Esophagus muscularis mucosa (tissue), 4 donors: ENCODE results near the gene TSFM. TPM values are rescaled to one million over a fixed set of nuclear protein-coding genes. Genes with fewer than 3 reads are reported as not detected.

Experiments
- DNase-seq: peaks from one replicate; pipeline ENCODE4 v3.0.0-alpha.2; 2017; ENCODE audit errors: extremely low spot score
- H3K27ac ChIP-seq, 4 donors: fragments of 200-600 bp; sonication (generic); replicated peaks in 1 of 4; 1 replicate in 3 of 4; 2 replicates in 1 of 4; pipeline ENCODE4 v1.5.1; 2016 to 2019; ENCODE audit warnings: mild to moderate bottlenecking in 1 of 4
- H3K27me3 ChIP-seq, 4 donors: fragments of 200-600 bp; sonication (generic); one replicate each; pipeline versions ENCODE4 v1.5.1 to v1.6.0; 2016 to 2019
- H3K36me3 ChIP-seq, 4 donors: fragments of 200-600 bp; sonication (generic); one replicate each; pipeline ENCODE4 v1.5.1; 2016 to 2019
- H3K4me1 ChIP-seq, 4 donors: fragments of 200-600 bp; sonication (generic); one replicate each; pipeline ENCODE4 v1.5.1; 2016 to 2019
- H3K4me3 ChIP-seq, 4 donors: fragments of 200-600 bp; sonication (generic); 1 replicate in 2 of 4; 2 replicates in 2 of 4; pipeline ENCODE4 v1.5.1; 2016 to 2019; ENCODE audit warnings: mild to moderate bottlenecking in 4 of 4, moderate library complexity in 1 of 4
- H3K9me3 ChIP-seq, 4 donors: fragments of 200-600 bp; sonication (generic); 1 replicate in 3 of 4; 2 replicates in 1 of 4; pipeline ENCODE4 v1.5.1; 2016 to 2019
- EP300 ChIP-seq: sonication (generic); formaldehyde crosslinking; IDR thresholded peaks from one replicate; pipeline ENCODE4 v1.6.1; 2017; ENCODE audit warnings: antibody characterized with exemption
- POLR2A ChIP-seq: fragments of 450-650 bp; IDR thresholded peaks from one replicate; pipeline ENCODE4 v1.6.1; 2017; ENCODE audit warnings: antibody characterized with exemption, moderate library complexity, mild to moderate bottlenecking, low read depth
- POLR2AphosphoS5 ChIP-seq, 2 donors: sonication (generic); formaldehyde crosslinking; IDR thresholded peaks; one replicate each; pipeline ENCODE4 v1.6.1; 2017; ENCODE audit warnings: antibody characterized with exemption in 2 of 2
- WGBS: methylation state at CpG from one replicate; pipeline ENCODE4 v1.1.5; 2018; 5-methylcytosine and 5-hydroxymethylcytosine counted together
- intact Hi-C: fragments of 100-400 bp; cut with DNase I; formaldehyde crosslinking; loops from one replicate; pipeline ENCODE4 v1.15.1; 2023
- total RNA-seq, 4 donors: library from RNA; depleted of rRNA; stranded (reverse); fragments of >200 nt; gene quantifications; one replicate each; pipeline versions ENCODE4 v1.1.0 to v1.2.1, GENCODE V29; 2016
- TF ChIP-seq, protein P1 (sequence below), 3 experiments: fragments of 200-600 bp in 2 of 3; fragments of 450-650 bp in 1 of 3; sonication (generic) in 2 of 3; IDR thresholded peaks; one replicate each; pipeline ENCODE4 v1.5.1; 2017 to 2019; ENCODE audit warnings: antibody characterized with exemption in 3 of 3, mild to moderate bottlenecking in 2 of 3, moderate library complexity in 1 of 3

TSFM gene
- total RNA-seq, 4 donors from 2014 or later = 17.6 to 38.4 (median 29.2) TPM

DNA sequence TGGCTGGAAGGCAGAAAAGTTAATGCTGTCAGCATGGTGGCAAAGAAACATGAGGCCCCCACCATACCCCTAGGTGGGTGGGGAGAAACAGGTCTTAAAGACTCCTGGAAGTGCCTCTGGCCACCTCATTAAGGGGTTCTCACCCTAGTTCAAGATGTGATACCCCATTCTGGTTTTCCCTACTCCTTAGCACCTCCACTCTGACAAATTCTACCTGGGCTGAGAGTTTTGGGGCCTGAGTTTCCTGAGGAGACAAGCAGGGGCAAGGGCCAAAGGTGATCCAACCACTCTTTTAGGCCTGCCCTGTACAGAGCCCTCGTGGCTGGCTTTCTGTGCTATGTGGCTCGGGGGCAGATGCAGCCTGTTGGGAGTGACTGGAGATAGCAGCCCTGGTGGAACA, 43.8 kb downstream of the TSFM start:
- intact Hi-C loops = no loop called here

GRCh38 chr12:57826966-57827365, 44.4 kb downstream of the TSFM start:
- Histone ChIP-seq H3K9me3 (no peaks in the 10 kb centered on the region), H3K4me1 (peaks cover 56 to 94% (median 78%) of the 10 kb centered on the region in 4 donors), H3K36me3 (peaks cover 75 to 85% (median 76%) of the 10 kb centered on the region in 4 donors), H3K27ac (peak overlapping the region in 2 of 4 donors; percentile 25 to 59), H3K27me3 (no peaks in the 10 kb centered on the region), H3K4me3 (no peak overlapping the region)
- DNase-seq = no peak
- 78% methylated on average over 1 of the region's 1 CpG for WGBS
- TF ChIP-seq EP300 (no peak), POLR2AphosphoS5 (IDR thresholded peaks at IDR 0.05) (no peak), POLR2A (no peak)
- TF ChIP-seq, protein P1, sequence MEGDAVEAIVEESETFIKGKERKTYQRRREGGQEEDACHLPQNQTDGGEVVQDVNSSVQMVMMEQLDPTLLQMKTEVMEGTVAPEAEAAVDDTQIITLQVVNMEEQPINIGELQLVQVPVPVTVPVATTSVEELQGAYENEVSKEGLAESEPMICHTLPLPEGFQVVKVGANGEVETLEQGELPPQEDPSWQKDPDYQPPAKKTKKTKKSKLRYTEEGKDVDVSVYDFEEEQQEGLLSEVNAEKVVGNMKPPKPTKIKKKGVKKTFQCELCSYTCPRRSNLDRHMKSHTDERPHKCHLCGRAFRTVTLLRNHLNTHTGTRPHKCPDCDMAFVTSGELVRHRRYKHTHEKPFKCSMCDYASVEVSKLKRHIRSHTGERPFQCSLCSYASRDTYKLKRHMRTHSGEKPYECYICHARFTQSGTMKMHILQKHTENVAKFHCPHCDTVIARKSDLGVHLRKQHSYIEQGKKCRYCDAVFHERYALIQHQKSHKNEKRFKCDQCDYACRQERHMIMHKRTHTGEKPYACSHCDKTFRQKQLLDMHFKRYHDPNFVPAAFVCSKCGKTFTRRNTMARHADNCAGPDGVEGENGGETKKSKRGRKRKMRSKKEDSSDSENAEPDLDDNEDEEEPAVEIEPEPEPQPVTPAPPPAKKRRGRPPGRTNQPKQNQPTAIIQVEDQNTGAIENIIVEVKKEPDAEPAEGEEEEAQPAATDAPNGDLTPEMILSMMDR (IDR thresholded peaks at IDR 0.05) = no peak
- intact Hi-C loops = no loop called here

More for the DNA sequence above, 43.8 kb downstream of the TSFM start:
- TF ChIP-seq, protein P1 (IDR thresholded peaks at IDR 0.05) = no peak
- TF ChIP-seq EP300 = no peak
- peak overlapping the region in 2 of 4 donors; percentile 25 to 59 for H3K27ac ChIP-seq
- H3K27me3 ChIP-seq = no peaks in the 10 kb centered on the region
- 100% methylated on average over 2 of the region's 2 CpGs for WGBS
- no peak overlapping the region for H3K4me3 ChIP-seq
- DNase-seq = no peak
- peaks cover 79 to 89% (median 81%) of the 10 kb centered on the region in 4 donors for H3K36me3 ChIP-seq
- H3K4me1 ChIP-seq = peaks cover 54 to 94% (median 78%) of the 10 kb centered on the region in 4 donors
- no peaks in the 10 kb centered on the region for H3K9me3 ChIP-seq

DNA sequence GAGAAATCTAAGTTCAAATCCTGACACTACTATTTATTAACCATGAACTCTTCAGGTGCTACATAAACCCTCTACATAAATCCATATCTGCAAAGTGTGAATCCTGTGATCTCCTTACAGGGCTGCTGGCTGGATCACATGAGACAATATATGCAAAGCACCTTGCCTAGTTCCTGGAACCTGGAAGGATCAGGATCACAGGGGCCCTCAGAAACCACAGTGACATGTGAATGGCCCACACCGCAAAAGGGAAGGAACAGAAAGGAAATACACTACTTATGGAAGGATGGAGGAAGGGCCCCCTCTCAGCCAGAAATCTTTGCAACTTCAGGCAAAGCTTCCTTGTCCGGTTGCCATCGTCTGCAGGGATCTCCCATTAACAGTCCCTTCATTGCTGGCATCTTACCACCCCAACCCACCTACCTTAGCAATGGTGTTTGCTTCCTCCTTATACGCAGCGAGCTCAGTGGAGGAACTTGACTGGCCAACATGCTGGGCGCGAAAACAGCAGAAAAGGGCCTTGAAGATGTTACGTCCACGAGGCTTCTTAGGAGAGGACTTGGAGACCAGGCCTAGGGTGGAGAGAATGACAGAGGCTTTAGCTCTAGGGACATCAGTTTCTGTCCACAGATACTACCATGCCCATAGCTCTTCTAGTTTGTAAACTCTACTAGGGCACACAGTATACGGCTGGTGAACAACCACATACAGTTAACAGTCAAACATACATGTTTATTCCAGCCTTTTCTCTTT, 46.6 kb downstream of the TSFM start:
- Histone ChIP-seq H3K4me1 (peaks cover 69 to 94% (median 81%) of the 10 kb centered on the region in 4 donors), H3K4me3 (peak overlapping the region in 2 of 4 donors; percentile 4 to 26), H3K27ac (peak overlapping the region in 3 of 4 donors; percentile 67 to 100 (median 74)), H3K9me3 (no peaks in the 10 kb centered on the region), H3K27me3 (no peaks in the 10 kb centered on the region), H3K36me3 (peaks cover 52 to 67% (median 53%) of the 10 kb centered on the region in 4 donors)
- 57% methylated on average over 10 of the region's 10 CpGs for WGBS
- intact Hi-C loops = no loop called here
- TF ChIP-seq POLR2A = no peak
- TF ChIP-seq, protein P1 (IDR thresholded peaks at IDR 0.05) = no peak
- TF ChIP-seq POLR2AphosphoS5 (IDR thresholded peaks at IDR 0.05) = no peak
- DNase-seq = no peak

- Histone ChIP-seq H3K9me3 (no peaks in the 10 kb centered on the region), H3K4me3 (peak overlapping the region in 1 of 4 donors; percentile 26), H3K4me1 (peaks cover 81 to 98% (median 88%) of the 10 kb centered on the region in 4 donors), H3K36me3 (peaks cover 40 to 55% (median 41%) of the 10 kb centered on the region in 4 donors), H3K27me3 (no peaks in the 10 kb centered on the region), H3K27ac (peak overlapping the region; percentile 46 to 100 (median 70))
- DNase-seq = no peak
- intact Hi-C loops = loop anchor here (5.0 kb wide), 1 partner anchor 48 kb away; the partner anchor contains the start of gene TSFM
- no peak for TF ChIP-seq POLR2AphosphoS5 (IDR thresholded peaks at IDR 0.05)
- TF ChIP-seq, protein P1 (IDR thresholded peaks at IDR 0.05) = no peak
- TF ChIP-seq POLR2A = no peak
- no peak for TF ChIP-seq EP300
- 81% methylated on average over 2 of the region's 2 CpGs for WGBS
These were observed 47.8 kb downstream of the TSFM start for GRCh38 chr12:57830393-57830792.
